HG02840 (cell line): Measurements from ENCODE around the gene NBPF1.
"Not testable (repeated sequence)": the region's sequence is repeated elsewhere in the genome, so short reads cannot be mapped to it uniquely, and the experiment has no call there.

ENCODE experiments used
- ATAC-seq: cut with Tn5 transposase; IDR thresholded peaks from one replicate; pipeline ENCODE4 v1.9.1; 2021; ENCODE audit warnings: mild to moderate bottlenecking, moderate library complexity, moderate number of reproducible peaks; ENCODE audit not compliant: unreplicated experiment, low FRiP score

NBPF1 gene

DNA sequence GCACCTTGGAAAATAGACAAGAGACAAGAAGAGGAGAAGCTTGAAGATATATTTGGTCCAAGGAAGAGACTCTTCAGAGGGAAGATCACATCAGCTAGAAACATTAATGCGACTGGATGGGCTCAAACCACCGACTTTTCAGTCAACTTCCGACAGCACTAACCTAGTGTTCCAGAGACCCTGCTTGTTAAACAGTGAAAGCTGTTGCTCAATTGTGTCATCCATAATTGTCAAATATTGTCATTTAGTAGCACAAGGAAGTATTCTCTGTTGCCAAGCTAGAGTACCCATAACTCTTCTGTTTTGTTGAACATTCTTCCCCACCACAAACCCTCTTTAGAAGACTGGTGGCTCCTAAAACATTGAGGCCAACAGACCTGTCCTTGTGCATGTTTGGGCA, 56.3 kb downstream of the NBPF1 start:
- not testable (repeated sequence) for ATAC-seq

DNA sequence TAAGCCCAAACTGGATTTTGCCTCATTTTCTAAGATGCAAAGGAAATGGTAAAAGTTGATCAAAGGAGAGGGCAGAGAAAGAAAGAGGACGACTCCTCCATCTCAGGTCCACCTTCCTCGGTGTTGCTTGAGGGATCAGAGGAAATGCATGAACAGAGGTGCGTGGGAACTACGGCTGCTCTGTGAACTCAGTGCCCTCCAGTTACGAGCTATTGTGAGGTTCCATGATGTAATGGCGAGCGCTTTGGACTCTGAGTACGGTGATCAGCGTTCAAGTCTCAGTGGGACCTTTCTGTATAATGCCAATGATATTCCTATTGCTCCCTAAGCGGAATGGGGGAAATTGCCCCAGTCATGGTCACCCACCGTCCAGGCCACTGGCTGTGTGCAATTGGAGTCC, 60.1 kb downstream of the NBPF1 start:
- not testable (repeated sequence) for ATAC-seq

DNA sequence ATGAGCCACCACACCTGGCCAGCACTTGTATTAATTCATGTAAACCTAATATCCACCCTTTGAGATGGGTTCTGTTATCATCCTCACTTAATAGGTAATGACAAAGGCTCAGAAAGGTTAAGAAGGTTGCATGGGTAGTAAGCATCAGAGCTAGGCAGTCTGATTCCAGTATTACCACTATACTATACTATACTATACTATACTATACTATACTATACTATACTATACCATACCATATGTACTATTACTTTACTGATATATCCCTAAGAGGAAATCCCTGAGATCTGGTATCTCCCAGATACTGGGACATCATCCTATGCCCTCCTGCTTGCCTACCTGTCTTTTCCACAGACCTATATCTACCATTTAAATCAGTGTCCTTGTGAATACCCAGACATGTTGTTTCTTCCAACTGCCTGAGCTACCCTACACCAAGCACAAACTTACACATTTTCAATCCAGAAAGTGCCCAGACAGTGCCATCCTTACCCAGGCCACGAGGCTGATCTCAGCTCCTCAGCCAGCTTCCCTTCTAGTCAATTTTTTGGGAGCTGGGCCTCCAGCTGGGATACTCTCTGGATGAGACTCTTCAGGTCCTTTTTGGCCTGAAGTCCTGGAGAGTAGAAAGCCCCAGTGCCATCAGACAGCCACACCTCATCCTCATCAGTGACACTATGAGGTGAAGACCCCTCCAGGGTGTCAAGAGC, 63.0 kb downstream of the NBPF1 start:
- not testable (repeated sequence) for ATAC-seq

DNA sequence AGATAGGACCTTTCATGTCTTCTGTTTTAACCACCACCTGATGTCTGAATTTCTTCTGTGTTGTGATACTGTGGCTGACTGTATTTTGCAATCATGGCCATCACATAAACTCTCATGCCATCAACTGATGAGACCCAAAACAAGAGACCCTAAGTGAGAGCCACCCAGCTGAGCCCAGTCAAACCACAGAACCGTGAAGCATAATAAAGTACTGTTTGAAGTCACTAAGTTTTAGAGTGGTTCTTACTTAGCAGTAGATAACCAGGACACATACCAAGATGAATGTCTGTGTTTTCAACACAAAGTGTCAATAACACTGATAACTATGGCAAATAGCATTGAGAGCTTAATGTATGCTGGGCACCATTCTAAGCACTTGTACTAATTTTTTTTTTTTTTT, 63.8 kb downstream of the NBPF1 start:
- ATAC-seq = not testable (repeated sequence)

DNA sequence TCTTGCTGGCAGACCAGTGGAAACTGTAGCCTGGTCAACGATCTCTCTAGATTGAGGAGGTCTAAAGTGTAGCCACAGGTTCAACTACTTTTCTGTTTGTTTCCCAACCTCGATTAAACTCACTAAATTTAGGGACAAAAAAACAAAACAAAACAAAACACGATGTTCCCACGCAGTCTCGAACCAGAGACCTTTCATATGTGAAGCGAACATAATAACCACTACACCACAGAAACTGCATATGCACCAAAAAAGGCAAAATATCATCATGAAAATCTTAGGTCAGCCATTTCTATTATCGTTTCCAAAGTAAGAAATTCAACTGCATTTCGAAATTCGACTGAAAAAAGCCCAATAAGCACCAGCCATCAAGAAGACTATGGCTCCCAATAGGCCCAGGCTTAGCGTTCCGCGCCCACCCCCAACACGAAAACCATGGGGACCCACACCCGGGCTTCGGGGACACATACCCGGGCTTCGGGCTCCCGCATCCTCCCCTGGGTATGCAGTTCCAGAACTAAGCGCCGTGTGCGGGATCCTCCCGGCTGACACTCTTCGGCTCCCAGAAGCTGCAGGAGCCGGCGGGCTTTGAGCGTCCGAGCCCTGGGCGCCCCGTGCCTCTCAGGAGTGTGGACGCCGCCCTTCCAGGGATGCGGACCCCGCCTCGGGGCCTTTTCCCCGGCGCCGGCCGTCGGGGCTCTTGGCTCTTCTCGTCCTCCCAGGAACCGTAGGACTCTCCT, 65.7 kb downstream of the NBPF1 start:
- not testable (repeated sequence) for ATAC-seq

DNA sequence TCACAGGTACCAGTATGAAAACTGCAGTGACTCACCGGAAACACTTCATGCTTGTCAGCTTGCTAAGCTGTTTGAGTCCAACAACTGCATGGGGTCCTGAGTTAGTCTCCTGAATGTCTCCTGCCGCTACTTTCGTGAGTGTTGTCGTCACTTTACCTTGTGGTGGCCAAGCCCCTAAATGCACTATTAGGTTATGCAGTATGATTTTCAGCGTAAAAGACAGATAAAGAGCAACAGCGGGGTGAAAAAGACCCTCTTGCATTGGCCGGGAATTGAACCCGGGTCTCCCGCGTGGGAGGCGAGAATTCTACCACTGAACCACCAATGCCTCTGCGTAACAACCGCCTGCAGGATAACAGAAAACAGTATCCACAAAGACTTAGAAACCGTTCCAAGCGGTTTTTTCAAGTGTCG, 67.7 kb downstream of the NBPF1 start:
- not testable (repeated sequence) for ATAC-seq

DNA sequence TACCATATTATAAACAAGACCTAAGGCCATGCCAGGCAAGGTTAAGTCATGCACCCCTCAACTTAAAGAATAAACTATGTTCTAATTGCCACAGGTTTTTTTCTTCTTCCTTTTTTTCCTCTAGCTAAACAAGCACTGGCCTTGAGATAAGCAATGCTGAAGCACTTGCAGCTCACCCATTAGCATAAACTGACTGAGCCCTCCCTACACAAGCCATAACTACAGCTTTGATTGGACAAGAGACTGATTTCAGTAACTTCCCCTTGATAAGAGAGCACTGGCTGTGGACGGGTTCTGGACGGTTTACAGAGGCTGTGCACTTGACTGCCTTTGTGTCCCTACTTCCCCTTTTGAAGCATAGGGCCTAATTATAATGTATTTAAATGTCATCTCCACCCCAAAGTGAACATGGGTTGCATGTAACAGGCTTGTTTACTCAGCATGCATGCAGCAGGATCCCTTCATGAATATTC, 72.9 kb downstream of the NBPF1 start:
- not testable (repeated sequence) for ATAC-seq

DNA sequence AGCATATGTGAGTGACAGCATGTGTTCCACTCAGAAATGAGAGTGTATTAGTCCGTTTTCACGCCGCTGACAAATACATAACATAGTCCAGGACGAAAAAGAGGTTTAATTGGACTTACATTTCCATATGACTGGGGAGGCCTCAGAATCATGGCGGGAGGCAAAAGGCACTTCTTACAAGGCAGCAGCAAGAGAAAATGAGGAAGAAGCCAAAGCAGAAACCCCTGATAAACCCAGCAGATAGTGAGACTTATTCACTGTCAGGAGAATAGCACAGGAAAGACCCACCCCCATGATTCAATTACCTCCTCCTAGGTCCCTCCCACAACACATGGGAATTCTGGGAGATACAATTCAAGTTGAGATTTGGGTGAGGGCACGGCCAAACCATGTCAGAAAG, 75.8 kb downstream of the NBPF1 start:
- ATAC-seq = not testable (repeated sequence)

DNA sequence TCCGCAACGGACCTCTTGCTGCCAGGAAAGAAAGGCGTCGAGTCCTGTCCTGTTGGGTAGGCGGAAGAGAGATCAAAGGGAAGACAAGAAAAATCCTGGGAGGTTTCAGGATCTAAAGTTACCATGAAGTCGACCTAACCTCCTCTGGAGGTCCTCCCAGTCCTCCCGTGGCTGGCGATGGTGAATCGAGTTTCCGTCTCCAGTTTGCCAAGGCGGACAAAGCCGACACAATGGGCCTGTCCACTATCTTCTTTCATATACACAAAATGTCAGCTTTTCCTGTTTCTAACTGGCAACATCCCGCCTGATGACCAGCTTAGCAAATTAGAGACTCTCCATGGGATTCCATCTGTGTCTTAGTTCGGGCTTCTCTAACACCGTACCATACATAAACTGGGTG, 76.6 kb downstream of the NBPF1 start:
- ATAC-seq = not testable (repeated sequence)

DNA sequence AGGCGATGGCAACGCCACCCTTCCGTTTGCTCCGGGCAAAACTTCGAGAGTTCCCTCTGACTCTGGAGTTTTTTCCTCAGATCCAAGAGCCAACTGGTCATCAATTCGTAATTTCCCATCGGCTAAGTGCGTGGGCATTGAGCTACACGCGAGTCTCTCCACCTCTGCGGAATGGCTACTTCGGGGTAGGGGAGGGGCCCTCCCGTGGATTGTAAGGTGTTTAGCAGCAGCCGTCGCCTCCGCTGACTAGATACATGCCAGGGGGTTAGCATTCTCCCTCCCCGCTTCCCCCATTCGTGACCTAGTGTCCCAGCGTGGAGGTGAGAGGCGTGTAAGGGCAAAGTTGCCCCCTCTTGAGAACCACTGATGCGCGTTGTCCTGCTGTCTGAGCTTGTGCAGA, 77.5 kb downstream of the NBPF1 start:
- ATAC-seq = not testable (repeated sequence)

DNA sequence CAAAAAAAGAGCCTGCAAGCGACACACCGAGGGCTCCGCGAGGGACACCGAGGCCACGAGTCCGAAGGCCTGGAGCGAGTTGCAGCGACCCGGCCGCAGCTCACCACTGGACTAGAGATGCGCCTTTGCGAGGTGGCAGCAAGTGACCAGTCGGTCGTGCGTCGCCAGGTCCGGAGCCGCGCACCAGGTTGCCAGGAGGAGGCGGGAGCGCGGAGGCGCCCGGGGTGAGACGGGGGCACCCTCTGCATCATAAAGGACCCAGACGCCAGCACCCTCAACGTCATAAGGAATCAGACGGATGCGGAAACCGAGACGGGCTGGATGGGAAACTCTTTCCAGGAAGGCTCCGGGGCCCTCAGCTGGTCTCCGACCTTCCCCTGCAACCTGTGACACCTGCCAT, 77.9 kb downstream of the NBPF1 start:
- ATAC-seq = not testable (repeated sequence)

DNA sequence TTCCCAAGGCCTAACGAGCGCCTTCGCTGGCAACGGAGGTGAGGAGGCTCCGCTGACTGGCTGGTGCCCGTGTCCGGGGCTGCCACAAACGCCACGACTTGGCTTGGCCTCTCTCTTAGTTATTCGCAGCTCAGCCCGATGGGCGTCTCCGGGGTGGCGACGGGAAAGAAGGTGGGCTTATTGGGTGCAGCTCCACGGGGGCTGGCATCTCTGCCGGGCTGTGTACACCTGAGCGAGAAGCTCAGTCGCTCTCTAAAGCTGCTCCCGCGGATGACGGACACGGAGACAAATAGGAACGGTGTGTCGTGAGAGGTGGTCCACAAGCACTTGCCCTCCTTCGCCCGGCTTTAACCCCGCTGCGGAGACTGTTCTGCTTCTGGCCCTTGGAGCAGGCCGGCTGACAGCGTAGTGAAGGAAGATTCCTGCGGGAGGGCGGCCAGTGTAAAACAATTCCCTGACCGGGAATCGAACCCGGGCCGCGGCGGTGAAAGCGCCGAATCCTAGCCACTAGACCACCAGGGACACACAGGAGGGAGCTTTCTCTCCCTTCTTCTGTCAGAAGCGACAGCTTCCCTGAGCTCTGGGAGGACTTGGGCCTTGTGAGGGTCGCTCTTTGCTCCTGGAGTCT, 78.4 kb downstream of the NBPF1 start:
- ATAC-seq = not testable (repeated sequence)

DNA sequence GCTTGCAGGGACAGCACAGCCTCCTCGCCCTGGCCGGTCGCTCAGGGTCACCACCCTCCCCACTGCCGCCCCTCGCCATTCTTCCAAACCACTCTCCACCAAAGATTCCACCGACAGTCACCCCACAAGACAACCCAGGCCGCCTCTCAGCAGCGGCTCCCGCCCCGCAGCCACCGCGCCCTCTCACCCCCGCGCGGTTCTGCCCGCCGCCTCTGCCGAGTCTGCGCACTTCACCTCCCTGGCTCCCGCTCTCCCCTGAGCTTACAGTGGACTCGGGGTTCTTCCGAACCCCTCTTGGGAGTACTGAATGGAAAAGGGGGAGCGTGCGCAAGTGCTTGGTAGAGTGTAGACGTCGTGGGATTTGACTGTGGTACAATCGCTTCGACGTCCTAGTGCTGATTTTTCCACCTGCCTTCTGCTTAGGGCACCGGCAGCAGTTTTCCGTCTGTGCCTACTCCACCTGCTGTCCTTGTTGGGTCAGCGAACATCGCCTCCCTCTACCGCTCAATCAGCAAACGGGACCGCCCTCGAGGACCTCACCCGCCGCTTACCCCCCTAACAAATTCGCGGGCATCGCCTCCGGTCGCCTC, 79.0 kb downstream of the NBPF1 start:
- not testable (repeated sequence) for ATAC-seq

DNA sequence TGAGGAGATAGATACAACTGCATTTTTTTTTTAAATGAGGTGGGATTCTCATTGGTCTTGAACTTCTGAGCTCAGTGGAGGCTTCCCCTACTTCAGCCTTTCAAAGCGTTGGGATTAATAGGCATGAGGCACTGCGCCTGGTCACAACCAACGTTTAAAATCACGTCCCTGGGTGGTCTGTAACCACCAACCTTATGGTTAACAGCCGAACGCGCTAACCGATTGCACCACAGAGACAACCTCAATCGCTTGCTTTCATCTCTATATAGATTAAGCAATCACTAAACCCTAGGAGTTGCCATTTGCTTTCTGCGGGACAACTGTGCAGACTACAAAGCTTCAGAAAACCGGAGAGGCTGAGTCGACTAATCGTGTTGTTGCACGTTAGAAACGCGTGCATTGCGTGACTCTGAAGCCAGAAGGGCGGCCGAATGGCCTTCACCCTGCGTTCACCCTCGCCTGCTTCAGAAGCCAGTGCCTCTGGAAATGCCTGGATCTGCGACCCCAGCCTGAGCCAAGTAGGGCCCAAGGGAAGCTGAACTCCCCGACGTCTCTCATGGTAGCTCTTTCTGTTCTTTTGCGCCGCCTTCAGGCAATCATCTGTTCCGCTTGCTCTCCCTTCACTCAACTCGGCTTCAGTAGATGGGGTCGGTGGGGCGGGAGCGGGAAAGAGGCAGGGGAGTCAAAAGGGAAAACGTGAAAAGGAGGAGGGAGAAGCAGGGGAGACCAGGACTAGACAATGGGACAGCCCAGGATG, 81.0 kb downstream of the NBPF1 start:
- not testable (repeated sequence) for ATAC-seq

DNA sequence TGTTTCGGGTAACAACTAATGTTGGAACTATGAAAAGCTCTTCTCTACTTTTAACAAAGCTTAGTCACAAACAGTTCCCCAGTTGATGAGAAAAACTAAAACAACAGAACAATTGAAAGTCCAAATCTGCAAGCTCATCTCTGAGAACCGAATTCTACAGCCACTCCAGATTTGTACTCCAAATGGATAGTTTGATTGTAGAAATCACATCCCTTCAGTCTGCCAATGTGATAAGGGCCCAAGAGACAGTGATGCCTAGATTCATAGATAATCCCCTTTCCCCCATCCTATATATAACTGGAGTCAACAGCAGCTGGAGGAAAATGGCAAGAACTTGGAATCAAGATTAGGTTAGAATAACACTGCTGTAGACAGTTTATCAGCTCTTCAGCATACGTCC, 85.0 kb downstream of the NBPF1 start:
- ATAC-seq = not testable (repeated sequence)

DNA sequence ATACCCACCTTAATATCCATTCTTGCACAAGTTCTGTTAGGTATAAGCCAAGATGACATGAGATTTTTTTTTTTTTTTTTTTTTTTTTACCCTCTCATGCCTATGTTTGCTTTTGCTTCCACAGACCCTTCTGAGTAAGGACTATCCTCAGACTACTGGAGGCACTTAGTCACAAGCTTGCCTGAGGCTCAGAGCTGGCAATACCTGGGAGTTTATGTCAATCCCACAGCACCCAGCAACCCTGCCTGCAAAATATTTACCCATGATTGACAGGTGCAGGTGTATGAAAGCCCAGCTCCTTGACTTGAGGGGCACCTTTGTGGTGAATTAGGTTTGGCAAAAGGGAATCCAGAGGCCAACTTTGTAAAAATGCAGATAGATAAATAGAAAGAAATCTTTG, 87.6 kb downstream of the NBPF1 start:
- not testable (repeated sequence) for ATAC-seq

DNA sequence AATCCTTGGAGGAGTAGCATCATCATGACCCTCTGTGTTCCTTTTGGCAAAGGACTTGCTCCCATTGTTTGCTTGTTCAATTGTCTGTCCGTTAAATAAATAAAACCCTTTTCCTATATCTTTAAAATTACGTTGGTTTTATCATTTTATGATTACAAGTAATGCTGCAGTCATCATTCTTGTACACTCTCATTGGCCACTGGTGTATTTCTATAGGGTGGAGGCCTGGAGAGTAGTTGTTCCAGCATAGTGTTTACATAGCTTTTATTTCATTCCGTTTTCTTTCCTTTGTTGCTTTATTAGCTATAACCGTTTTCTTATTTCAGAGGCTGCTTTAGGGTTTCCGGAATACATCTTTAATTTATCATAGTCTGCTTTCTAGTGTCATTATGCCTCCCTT, 91.7 kb downstream of the NBPF1 start:
- not testable (repeated sequence) for ATAC-seq

DNA sequence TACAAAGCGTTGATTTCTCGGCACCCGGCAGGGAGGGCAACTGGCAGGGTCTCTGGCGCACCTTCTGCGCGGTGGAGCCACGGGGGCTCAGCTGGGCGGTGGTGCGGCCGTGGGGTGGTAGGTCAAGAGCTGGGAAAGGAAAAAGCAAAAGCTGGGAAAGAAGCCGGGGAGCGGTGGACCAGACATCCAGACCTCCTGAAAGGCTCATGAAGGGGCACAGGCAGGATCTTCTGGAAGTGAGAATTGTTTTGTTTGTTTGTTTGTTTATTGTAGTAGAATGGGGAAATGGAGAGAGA, 92.1 kb downstream of the NBPF1 start:
- ATAC-seq = no peak

DNA sequence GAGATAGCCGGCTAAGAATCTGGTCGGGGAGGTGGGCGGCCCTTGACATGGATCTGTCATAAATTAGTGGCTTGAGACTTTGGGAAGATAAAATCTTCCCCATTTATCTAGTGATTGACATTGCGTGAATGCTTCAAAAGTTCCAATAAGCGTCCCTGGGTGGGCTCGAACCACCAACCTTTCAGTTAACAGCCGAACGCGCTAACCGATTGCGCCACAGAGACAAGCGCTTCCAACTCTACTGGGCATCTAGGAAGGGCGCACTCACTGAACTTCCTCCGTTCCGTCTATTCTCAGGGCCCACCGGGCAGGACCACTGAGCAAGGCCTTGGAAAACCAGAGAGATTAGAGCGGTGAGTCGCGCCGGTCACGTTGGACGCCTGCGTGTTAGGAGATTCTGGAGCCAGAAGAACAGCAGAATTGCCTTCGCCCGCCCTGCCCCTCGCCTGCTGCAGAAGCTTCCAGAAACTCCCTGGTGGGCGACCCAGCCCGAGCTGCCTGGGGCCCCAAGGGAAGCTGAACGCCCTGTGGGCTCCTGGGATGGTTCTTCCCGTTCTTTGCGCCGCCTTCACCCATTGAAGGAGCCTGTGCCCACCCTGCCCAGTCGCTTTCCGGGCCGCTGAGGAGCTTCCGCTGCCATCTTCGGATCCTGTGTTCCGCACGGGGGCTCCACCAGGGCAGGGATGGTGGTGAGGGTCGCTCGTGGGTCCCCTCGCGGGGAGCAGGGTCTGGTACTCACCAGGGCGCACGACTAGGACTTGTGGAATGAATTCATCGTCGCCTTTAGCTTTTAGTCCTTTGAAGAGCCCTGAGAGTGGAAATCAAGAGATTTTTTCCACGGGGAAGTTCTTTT, 92.7 kb downstream of the NBPF1 start:
- not testable (repeated sequence) for ATAC-seq
